NCI-H82 treated with DMSO at 0.1 percent for 48 hours (cell line): ENCODE results near the gene SLC36A2.
"Not testable (repeated sequence)": the region's sequence is repeated elsewhere in the genome, so short reads cannot be mapped to it uniquely, and the experiment has no call there.

Source experiments
- DNase-seq: peaks from one replicate; lab custom pipeline; 2025; ENCODE audit not compliant: unreplicated experiment; lab: John Stamatoyannopoulos, UW

SLC36A2 gene

DNA sequence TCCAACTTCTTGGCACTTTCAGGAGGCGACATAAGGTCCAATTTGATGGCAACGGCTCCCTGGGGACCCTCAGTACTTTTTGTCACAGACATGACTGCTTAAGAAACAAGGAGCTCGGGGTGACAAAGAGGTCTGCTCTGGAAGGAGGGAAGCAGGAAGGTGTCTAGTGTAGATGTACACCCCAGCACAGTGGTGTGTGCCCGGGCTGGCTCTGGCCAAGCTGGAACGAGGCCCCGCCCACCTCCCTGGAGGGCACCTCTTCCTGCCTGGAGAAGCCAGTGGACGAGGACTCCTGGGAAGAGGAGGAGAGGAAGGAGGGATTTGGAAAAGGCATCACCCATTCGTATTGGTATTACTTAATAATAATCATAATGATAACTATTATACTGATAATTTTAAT is at the start of gene SLC36A2:
Gene SLC36A2 (minus strand): TSS at position 191 of the 400 bp plus-strand sequence. CDS start 99 bp downstream, at position 92.
- no peak for DNase-seq

DNA sequence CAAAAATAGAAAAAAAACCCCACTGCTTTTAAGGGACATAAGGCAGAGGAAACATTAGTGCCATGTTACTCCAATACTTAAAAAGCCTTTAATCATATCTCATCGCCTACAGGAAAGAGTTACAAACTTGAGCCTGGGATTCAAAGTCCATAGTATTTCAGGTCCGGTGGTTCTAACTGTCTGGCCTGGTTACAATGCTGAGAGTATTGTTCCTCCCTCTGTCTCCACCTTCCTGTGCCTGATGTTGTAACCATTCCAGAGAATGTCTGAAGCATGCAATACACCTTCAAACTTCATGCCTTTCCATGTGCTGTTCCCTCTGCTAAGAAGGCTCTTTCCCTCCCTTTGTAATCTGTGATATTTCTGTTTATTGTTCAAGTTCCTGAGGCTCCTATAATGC is 41.6 kb upstream of the SLC36A2 start:
- DNase-seq, result no peak

- DNase-seq, result no peak
Measured at GRCh38 chr5:151384106-151384505, 36.7 kb upstream of the SLC36A2 start.

GRCh38 chr5:151383011-151383410 is 35.7 kb upstream of the SLC36A2 start:
- no peak for DNase-seq

- DNase-seq, result no peak
Measured at GRCh38 chr5:151382576-151382975, 35.2 kb upstream of the SLC36A2 start.

DNA sequence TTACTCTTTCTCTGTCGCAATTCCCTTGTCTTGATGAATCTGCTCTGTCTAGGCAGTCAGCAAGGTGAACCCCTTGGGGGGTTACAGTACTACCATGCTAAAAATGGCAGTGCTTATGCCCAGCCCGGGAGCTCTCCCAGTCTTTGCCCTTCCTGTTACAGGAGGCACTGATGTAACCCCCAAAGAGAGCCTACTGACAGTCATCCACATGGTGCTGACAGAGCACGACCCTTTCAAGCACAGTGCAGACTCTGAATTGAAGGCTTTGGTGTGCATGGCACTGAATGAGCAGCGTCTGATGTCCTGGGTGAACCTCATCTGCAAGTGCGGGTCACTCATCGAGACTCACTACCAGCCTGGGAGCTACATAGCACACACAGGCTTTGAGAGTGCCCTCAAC is 34.5 kb upstream of the SLC36A2 start:
- no peak for DNase-seq

DNA sequence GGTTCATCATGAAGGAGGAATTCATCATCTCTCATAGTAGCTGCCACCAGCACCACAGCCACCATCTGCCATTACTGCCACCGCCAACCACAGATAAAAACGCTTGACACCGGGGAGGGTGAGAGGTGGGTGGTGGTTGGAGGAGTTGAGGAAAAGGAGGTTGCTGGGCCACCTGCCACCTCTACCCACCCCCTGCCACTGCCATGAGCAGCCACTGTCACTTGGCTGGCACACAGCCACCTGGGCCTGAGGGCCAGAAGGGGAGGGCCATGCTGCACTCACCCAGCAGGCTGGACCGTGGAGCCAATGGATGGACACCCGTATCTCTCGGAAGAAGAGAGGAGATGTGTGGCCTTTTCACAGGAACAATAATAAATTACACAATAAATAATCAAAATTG is 31.3 kb upstream of the SLC36A2 start:
- no peak for DNase-seq

DNA sequence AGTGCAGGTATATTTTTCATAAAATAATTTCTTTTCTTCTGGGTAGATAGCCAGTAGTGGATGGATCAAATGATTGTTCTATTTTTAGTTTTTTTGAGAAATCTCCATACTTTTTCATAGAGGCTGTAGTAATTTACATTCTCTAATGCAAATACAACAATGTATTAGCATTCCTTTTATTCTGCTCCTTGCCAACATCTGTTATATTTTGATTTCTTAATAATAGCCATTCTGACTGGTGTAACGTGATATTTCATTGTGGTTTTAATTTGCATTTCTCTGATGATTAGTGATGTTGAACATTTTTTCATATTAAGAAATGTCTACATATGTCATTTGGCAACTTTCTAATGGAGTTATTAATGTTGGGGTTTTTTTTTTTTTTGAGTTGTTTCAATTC is 27.2 kb upstream of the SLC36A2 start:
- no peak for DNase-seq

- DNase-seq, result not testable (repeated sequence)
Measured at GRCh38 chr5:151367038-151367437, 19.7 kb upstream of the SLC36A2 start.

DNA sequence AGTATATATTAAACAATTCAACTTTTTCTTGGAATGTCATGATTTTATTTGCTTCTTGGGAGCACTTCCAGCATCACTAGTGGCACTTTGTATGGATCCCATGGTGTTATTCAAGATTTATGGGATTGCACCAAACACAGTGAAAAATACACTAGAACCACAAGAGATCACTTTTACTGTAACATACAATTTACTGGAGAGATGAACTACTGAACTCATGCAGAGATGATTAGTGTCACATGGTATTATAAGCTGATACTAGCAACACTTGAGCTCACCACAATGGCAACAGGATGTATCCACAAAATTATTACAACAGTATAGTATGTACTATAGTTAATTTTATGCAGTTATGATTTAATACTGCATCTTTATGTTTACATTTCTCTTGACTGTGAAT is 16.3 kb upstream of the SLC36A2 start:
- DNase-seq, result no peak

GRCh38 chr5:151362970-151363369 is 15.6 kb upstream of the SLC36A2 start:
- DNase-seq, result no peak

GRCh38 chr5:151359391-151359790 is 12.0 kb upstream of the SLC36A2 start:
- DNase-seq, result no peak

GRCh38 chr5:151357792-151358191 is 10.4 kb upstream of the SLC36A2 start:
- no peak for DNase-seq

- DNase-seq, result no peak
Measured at GRCh38 chr5:151357097-151357496, 9.7 kb upstream of the SLC36A2 start.

- DNase-seq, result no peak
Measured at GRCh38 chr5:151351671-151352070, 4.3 kb upstream of the SLC36A2 start.

GRCh38 chr5:151348789-151349188 is 1.4 kb upstream of the SLC36A2 start:
- DNase-seq, result no peak

DNA sequence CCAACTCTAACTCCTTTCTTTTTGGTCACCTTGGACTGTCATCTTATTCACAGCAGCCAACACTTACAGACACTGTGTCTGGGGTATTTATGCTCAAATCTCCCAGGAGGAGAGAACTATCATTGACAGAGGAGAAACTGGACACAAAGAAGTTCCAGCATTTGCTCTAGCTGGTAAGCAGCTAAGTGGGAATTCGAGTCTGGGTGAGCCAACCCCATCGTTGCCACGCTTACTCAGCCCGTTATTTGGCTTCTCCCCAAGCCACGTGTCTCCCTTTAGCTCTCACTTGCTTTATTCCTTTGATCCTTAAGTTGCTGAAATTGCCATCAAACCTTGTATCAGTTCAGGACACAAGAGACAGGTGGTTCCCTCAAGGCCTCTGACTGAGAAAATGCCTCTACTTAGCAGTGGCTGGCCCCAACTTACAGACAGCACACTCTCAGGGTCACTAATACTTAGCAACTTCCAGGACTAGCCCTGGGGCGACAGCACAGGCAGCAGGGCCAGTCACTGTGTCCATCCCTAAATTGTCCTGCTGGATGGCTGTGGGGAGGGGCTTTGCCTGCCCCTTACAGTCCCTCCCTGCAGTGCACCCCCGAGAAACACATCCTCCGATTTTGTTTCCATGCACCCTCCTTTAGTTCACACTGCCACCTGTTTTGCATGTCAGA is 1.4 kb downstream of the SLC36A2 start:
- DNase-seq, result no peak

GRCh38 chr5:151345187-151345807 is 2.1 kb downstream of the SLC36A2 start:
- no peak for DNase-seq

DNA sequence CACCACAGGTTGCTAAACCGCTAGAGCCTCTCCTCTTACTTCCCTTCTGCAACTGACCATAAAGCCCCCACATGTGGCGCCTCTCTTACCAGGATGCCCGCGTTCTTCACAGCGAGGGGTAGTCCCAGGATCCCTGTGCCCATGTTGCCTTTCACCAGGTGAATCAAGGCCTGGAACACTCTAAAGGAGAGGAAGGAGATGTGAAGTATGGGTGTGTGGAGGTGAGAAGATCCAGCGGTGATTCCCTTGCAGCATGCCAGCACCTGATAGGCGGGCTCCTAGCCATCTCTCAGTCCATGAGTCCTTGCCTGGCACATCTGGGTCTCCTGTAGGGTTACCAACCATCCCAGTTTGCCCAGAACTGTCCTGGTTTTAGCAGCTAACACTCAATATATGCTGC is 3.3 kb downstream of the SLC36A2 start:
- no peak for DNase-seq

DNA sequence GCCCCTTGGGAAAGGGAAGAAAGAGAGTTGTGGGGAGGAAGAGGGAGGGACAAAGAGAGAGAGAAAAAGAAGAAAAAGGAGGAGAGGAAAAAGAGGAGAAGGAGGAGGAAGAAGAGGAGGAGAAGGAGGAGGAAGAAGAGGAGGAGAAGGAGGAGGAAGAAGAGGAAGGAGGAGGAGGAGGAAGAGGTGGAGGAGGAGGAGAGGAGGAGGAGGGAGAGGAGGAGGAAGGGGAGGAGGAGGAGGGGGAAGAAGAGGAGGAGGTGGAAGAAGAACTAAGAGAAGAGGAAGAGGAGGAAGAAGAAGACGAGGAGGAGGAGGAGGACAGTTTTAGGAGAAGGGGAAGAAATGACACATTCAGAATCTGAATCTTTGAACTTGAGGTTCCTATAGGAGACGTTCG is 7.4 kb downstream of the SLC36A2 start:
- no peak for DNase-seq

DNA sequence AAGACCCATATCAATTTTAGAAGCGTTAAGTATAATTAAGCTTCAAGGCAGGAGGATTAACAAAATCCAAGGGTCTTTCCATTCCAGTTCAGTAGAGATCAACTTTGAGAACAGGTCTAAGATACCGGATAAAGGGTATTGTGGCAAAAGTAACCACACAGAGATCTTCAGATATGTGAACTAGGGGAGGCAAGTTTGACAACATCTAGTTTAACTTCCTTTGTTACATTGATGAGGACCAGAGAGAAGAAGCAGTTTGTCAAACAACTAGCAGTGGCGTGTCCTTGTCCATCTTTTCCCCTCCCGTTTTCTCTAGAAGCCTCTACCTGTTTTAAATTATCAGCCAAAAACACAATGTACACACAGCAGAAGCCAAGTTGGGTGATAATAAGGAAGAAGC is 8.6 kb downstream of the SLC36A2 start:
- no peak for DNase-seq

- DNase-seq, result no peak
Measured at GRCh38 chr5:151332857-151333256, 14.5 kb downstream of the SLC36A2 start.

DNA sequence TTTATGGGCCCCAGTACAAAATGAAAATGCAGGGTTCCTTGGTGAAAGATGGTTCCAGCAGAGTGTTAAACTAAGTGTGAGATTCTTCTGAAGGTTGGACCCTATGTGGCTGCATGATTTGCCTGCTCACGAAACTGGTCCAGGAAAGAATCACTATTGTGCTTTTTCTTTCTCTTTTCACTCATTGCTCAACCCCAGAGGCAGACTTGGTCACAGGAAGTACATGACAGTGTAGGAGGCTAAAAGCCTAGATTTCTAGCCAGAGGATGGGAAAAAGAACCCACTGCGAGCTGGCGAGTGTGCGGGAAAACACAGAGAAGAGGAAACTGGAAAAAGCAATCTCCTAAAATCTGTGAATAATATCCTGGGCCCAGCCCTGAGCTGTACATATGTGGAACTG is 18.6 kb downstream of the SLC36A2 start:
- DNase-seq, result no peak
